GM12801 (cell line): ENCODE results near the gene M1AP.

Experiments
- CTCF ChIP-seq: IDR thresholded peaks from one replicate; pipeline ENCODE4 v1.5.1; 2011; ENCODE audit warnings: control low read depth; ENCODE audit not compliant: insufficient read length; ENCODE audit errors: extremely low read depth

The M1AP gene

GRCh38 chr2:74537140-74537539, 111.0 kb downstream of the M1AP start:
- TF ChIP-seq CTCF: no peak

GRCh38 chr2:74536166-74536950, 111.8 kb downstream of the M1AP start:
- TF ChIP-seq CTCF: no peak

- no peak for TF ChIP-seq CTCF
Measured at GRCh38 chr2:74535440-74535965, 112.6 kb downstream of the M1AP start.

- TF ChIP-seq CTCF: no peak
Measured at GRCh38 chr2:74534411-74534810, 113.7 kb downstream of the M1AP start.

GRCh38 chr2:74533464-74533863, 114.7 kb downstream of the M1AP start:
- TF ChIP-seq CTCF: no peak

- no peak for TF ChIP-seq CTCF
Measured at GRCh38 chr2:74532222-74532621, 115.9 kb downstream of the M1AP start.

GRCh38 chr2:74531666-74532065, 116.5 kb downstream of the M1AP start:
- no peak for TF ChIP-seq CTCF
